Activated T-helper 1 cell treated with anti-CD3 and anti-CD28 coated beads, Interleukin-12 subunit alpha, Interleukin-12 subunit beta, Interleukin-2, Interleukin-4 antibody, amounts not matched to agents 30 ng/mL and 10 ng/mL and 1 ng/mL, durations not matched to agents 14 hours and 24 hours and 36 hours (primary cell): ENCODE results near the gene NREP. TPM values are rescaled to one million over a fixed set of nuclear protein-coding genes. Genes with fewer than 3 reads are reported as not detected.

Experiments
- DNase-seq: peaks from one replicate; pipeline ENCODE4 v3.0.0; 2021; ENCODE audit warnings: low spot score
- H3K27ac Mint-ChIP-seq: one replicate; pipeline ENCODE4 v1.8.0; 2021; ENCODE audit warnings: mild to moderate bottlenecking, mixed read lengths
- H3K27me3 Mint-ChIP-seq: one replicate; pipeline ENCODE4 v1.8.0; 2022; ENCODE audit warnings: mild to moderate bottlenecking, moderate library complexity, mixed read lengths; ENCODE audit not compliant: insufficient read depth
- H3K36me3 Mint-ChIP-seq: one replicate; pipeline ENCODE4 v1.8.0; 2021; ENCODE audit warnings: low read depth, mixed read lengths
- H3K4me1 Mint-ChIP-seq: one replicate; pipeline ENCODE4 v1.8.0; 2021; ENCODE audit warnings: low read depth, mixed read lengths
- H3K4me3 Mint-ChIP-seq: one replicate; pipeline ENCODE4 v1.8.0; 2021; ENCODE audit warnings: mild to moderate bottlenecking, moderate library complexity, mixed read lengths
- H3K9me3 Mint-ChIP-seq: one replicate; pipeline ENCODE4 v1.8.0; 2021; ENCODE audit warnings: mixed read lengths
- intact Hi-C: fragments of 100-400 bp; cut with micrococcal nuclease; formaldehyde crosslinking; loops from one replicate; pipeline ENCODE4 v1.15.1; 2024
- total RNA-seq: library from RNA; stranded (reverse); gene quantifications from 2 replicates; pipeline ENCODE4 v1.2.3, GENCODE V29; 2022

The NREP gene
- total RNA-seq, 1 donor from 2014 or later = 17.6 TPM

GRCh38 chr5:111697881-111698757 is 58.9 kb downstream of the NREP start:
- Mint-ChIP-seq H3K4me1 (peaks cover 7% of the 10 kb centered on the region), H3K27ac (no peak overlapping the region), H3K4me3 (no peak overlapping the region), H3K9me3 (no peaks in the 10 kb centered on the region), H3K27me3 (peaks cover 9% of the 10 kb centered on the region), H3K36me3 (no peaks in the 10 kb centered on the region)
- DNase-seq = no peak
- intact Hi-C loops = no loop called here

- intact Hi-C loops = no loop called here
- no peaks in the 10 kb centered on the region for H3K36me3 Mint-ChIP-seq
- no peak overlapping the region for H3K27ac Mint-ChIP-seq
- no peaks in the 10 kb centered on the region for H3K4me1 Mint-ChIP-seq
- H3K27me3 Mint-ChIP-seq = peaks cover 12% of the 10 kb centered on the region
- DNase-seq = no peak
- no peaks in the 10 kb centered on the region for H3K9me3 Mint-ChIP-seq
- H3K4me3 Mint-ChIP-seq = no peak overlapping the region
Observed at GRCh38 chr5:111697215-111697614, 59.8 kb downstream of the NREP start.

GRCh38 chr5:111695991-111696390 is 61.0 kb downstream of the NREP start:
- H3K4me1 Mint-ChIP-seq = no peaks in the 10 kb centered on the region
- intact Hi-C loops = no loop called here
- no peaks in the 10 kb centered on the region for H3K9me3 Mint-ChIP-seq
- peaks cover 2% of the 10 kb centered on the region for H3K36me3 Mint-ChIP-seq
- H3K27ac Mint-ChIP-seq = no peak overlapping the region
- peaks cover 12% of the 10 kb centered on the region for H3K27me3 Mint-ChIP-seq
- no peak overlapping the region for H3K4me3 Mint-ChIP-seq
- no peak for DNase-seq

GRCh38 chr5:111694133-111694532 is 62.9 kb downstream of the NREP start:
- Mint-ChIP-seq H3K36me3 (peaks cover 2% of the 10 kb centered on the region), H3K27me3 (peaks cover 12% of the 10 kb centered on the region), H3K9me3 (no peaks in the 10 kb centered on the region), H3K4me1 (no peaks in the 10 kb centered on the region), H3K27ac (no peak overlapping the region), H3K4me3 (no peak overlapping the region)
- no peak for DNase-seq
- intact Hi-C loops = no loop called here

GRCh38 chr5:111691914-111692313 is 65.1 kb downstream of the NREP start:
- Mint-ChIP-seq H3K27me3 (peaks cover 8% of the 10 kb centered on the region), H3K36me3 (peaks cover 2% of the 10 kb centered on the region), H3K27ac (no peak overlapping the region), H3K4me3 (no peak overlapping the region), H3K9me3 (no peaks in the 10 kb centered on the region), H3K4me1 (no peaks in the 10 kb centered on the region)
- no peak for DNase-seq
- intact Hi-C loops = no loop called here

- intact Hi-C loops = no loop called here
- Mint-ChIP-seq H3K4me3 (no peak overlapping the region), H3K36me3 (peaks cover 2% of the 10 kb centered on the region), H3K27me3 (peaks cover 8% of the 10 kb centered on the region), H3K4me1 (no peaks in the 10 kb centered on the region), H3K9me3 (no peaks in the 10 kb centered on the region), H3K27ac (no peak overlapping the region)
- no peak for DNase-seq
Observed at GRCh38 chr5:111691508-111691907, 65.5 kb downstream of the NREP start.

- H3K27me3 Mint-ChIP-seq = peaks cover 3% of the 10 kb centered on the region
- no peak overlapping the region for H3K27ac Mint-ChIP-seq
- H3K9me3 Mint-ChIP-seq = no peaks in the 10 kb centered on the region
- H3K4me3 Mint-ChIP-seq = no peak overlapping the region
- no peaks in the 10 kb centered on the region for H3K4me1 Mint-ChIP-seq
- intact Hi-C loops = no loop called here
- DNase-seq = no peak
- peaks cover 2% of the 10 kb centered on the region for H3K36me3 Mint-ChIP-seq
Observed at GRCh38 chr5:111689357-111689935, 67.5 kb downstream of the NREP start.

- H3K36me3 Mint-ChIP-seq = no peaks in the 10 kb centered on the region
- H3K4me3 Mint-ChIP-seq = no peak overlapping the region
- intact Hi-C loops = loop anchor here (1.0 kb wide), 1 partner anchor 461 kb away; no protein-coding TSS in a partner anchor
- DNase-seq = no peak
- no peaks in the 10 kb centered on the region for H3K27me3 Mint-ChIP-seq
- H3K27ac Mint-ChIP-seq = no peak overlapping the region
- no peaks in the 10 kb centered on the region for H3K9me3 Mint-ChIP-seq
- no peaks in the 10 kb centered on the region for H3K4me1 Mint-ChIP-seq
Observed at GRCh38 chr5:111685969-111686368, 71.0 kb downstream of the NREP start.

GRCh38 chr5:111682641-111683040 is 74.4 kb downstream of the NREP start:
- Mint-ChIP-seq H3K4me3 (no peak overlapping the region), H3K4me1 (no peaks in the 10 kb centered on the region), H3K36me3 (no peaks in the 10 kb centered on the region), H3K27ac (no peak overlapping the region), H3K27me3 (no peaks in the 10 kb centered on the region), H3K9me3 (no peaks in the 10 kb centered on the region)
- intact Hi-C loops = no loop called here
- DNase-seq = no peak

- intact Hi-C loops = no loop called here
- Mint-ChIP-seq H3K27me3 (no peaks in the 10 kb centered on the region), H3K4me1 (no peaks in the 10 kb centered on the region), H3K9me3 (no peaks in the 10 kb centered on the region), H3K4me3 (no peak overlapping the region), H3K27ac (no peak overlapping the region), H3K36me3 (no peaks in the 10 kb centered on the region)
- no peak for DNase-seq
Observed at GRCh38 chr5:111682121-111682520, 74.9 kb downstream of the NREP start.

GRCh38 chr5:111681414-111682120 is 75.4 kb downstream of the NREP start:
- Mint-ChIP-seq H3K27me3 (peaks cover 3% of the 10 kb centered on the region), H3K4me1 (no peaks in the 10 kb centered on the region), H3K9me3 (no peaks in the 10 kb centered on the region), H3K27ac (no peak overlapping the region), H3K36me3 (no peaks in the 10 kb centered on the region), H3K4me3 (no peak overlapping the region)
- DNase-seq = no peak
- intact Hi-C loops = no loop called here

- Mint-ChIP-seq H3K9me3 (no peaks in the 10 kb centered on the region), H3K36me3 (no peaks in the 10 kb centered on the region), H3K4me1 (no peaks in the 10 kb centered on the region), H3K27me3 (peaks cover 6% of the 10 kb centered on the region), H3K4me3 (no peak overlapping the region), H3K27ac (no peak overlapping the region)
- intact Hi-C loops = no loop called here
- no peak for DNase-seq
Observed at GRCh38 chr5:111680737-111681413, 76.1 kb downstream of the NREP start.

GRCh38 chr5:111679611-111680010 is 77.4 kb downstream of the NREP start:
- Mint-ChIP-seq H3K27me3 (peaks cover 9% of the 10 kb centered on the region), H3K4me1 (no peaks in the 10 kb centered on the region), H3K36me3 (no peaks in the 10 kb centered on the region), H3K4me3 (no peak overlapping the region), H3K9me3 (no peaks in the 10 kb centered on the region), H3K27ac (no peak overlapping the region)
- intact Hi-C loops = no loop called here
- no peak for DNase-seq
